NB4 (cell line): ENCODE measurements around the gene USH2A.
"Not testable (repeated sequence)": the region's sequence is repeated elsewhere in the genome, so short reads cannot be mapped to it uniquely, and the experiment has no call there.

Experiments
- DNase-seq: peaks from one replicate; pipeline ENCODE4 v3.0.0; 2010; ENCODE audit warnings: low read depth
- H3K4me3 ChIP-seq: one replicate; pipeline ENCODE4 v1.5.1; 2011; ENCODE audit warnings: mild to moderate bottlenecking, low read depth, low read length, moderate library complexity
- CTCF ChIP-seq: IDR thresholded peaks from one replicate; pipeline ENCODE4 v1.5.1; 2012; ENCODE audit warnings: low read depth, low read length
- MYC ChIP-seq: IDR thresholded peaks from 2 replicates; pipeline ENCODE4 v1.6.1; 2011; ENCODE audit warnings: low read depth, low read length
- POLR2A ChIP-seq: IDR thresholded peaks from 2 replicates; pipeline ENCODE4 v1.6.1; 2011; ENCODE audit warnings: mild to moderate bottlenecking; ENCODE audit not compliant: insufficient read length; ENCODE audit errors: extremely low read depth
- TF ChIP-seq, protein P1 (sequence below): IDR thresholded peaks from 2 replicates; pipeline ENCODE4 v1.6.1; 2011; ENCODE audit warnings: low read depth, low read length

The USH2A gene

GRCh38 chr1:216015116-216015515 is 408.1 kb downstream of the USH2A start:
- DNase-seq: no peak
- TF ChIP-seq POLR2A (no peak), MYC (no peak), CTCF (no peak)
- TF ChIP-seq, protein P1, sequence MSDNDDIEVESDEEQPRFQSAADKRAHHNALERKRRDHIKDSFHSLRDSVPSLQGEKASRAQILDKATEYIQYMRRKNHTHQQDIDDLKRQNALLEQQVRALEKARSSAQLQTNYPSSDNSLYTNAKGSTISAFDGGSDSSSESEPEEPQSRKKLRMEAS: no peak
- H3K4me3 ChIP-seq: no peak overlapping the region

DNA sequence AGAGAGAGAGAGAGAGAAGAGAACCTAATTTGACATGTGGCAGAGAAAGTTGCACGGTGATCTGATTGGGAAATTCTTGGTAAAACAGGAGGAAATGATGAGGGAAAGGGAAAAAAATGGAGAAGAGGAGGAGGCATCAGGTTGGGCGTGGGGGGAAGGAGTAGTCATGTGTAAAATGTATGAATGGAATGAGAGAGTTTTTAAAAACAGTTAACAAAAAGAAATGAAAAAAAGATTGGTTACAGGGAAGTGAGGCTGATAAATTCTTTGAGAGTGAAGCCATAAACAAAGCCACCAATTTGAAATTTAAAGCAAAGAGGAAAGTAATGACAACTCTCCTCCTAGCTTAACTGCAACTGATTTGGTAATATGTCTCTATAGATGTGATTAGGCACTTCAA is 409.2 kb downstream of the USH2A start:
- H3K4me3 ChIP-seq: no peak overlapping the region
- DNase-seq: no peak
- no peak for TF ChIP-seq CTCF
- no peak for TF ChIP-seq POLR2A
- TF ChIP-seq, protein P1: no peak
- TF ChIP-seq MYC: no peak

- not testable (repeated sequence) for H3K4me3 ChIP-seq, DNase-seq
Observed at GRCh38 chr1:216009456-216009855, 413.8 kb downstream of the USH2A start.

DNA sequence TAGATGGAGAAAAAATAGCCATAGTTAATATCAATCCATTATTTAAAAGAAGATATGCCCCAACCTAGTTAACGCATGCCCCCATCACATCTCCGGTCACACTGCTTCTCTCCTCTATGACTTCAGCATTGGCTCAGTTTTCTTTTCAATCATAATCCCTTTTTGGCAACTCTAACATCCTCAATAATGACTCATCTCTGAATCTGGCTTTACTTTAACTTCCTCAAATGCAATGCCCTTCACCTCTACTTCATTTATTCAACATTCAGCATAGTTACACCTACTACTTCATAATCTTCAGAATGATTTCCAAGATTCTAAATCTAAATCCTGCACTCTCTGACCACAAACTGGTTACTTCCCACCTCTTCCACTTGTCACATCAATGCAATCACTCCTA is 417.3 kb downstream of the USH2A start:
- H3K4me3 ChIP-seq: no peak overlapping the region
- DNase-seq: peak; percentile 2
- no peak for TF ChIP-seq POLR2A
- TF ChIP-seq, protein P1: no peak
- TF ChIP-seq CTCF: no peak
- no peak for TF ChIP-seq MYC

GRCh38 chr1:215992620-215993019 is 430.6 kb downstream of the USH2A start:
- TF ChIP-seq CTCF: peak; percentile 18
- TF ChIP-seq, protein P1: no peak
- no peak for TF ChIP-seq MYC

GRCh38 chr1:215987092-215987875 is 436.0 kb downstream of the USH2A start:
- DNase-seq: peak; percentile 12
- H3K4me3 ChIP-seq: no peak overlapping the region
- TF ChIP-seq POLR2A: no peak
- TF ChIP-seq, protein P1: no peak
- TF ChIP-seq MYC: no peak
- TF ChIP-seq CTCF: no peak

More at GRCh38 chr1:215992620-215993019, 430.6 kb downstream of the USH2A start:
- peak; percentile 12 for DNase-seq
- H3K4me3 ChIP-seq: no peak overlapping the region
